Measurements from ENCODE around the gene ARHGEF2. TPM values are rescaled to one million over a fixed set of nuclear protein-coding genes. Genes with fewer than 3 reads are reported as not detected.
A peak's percentile ranks its signal among the peaks of the same experiment; 100 is the strongest.

The ARHGEF2 gene
- total RNA-seq, 1 experiment from 2014 or later: 90.1 TPM

- TF ChIP-seq SIN3A (IDR thresholded peaks at IDR 0.05; ENCODE audit: low read depth): no peak
- no peak for TF ChIP-seq YY1 (IDR thresholded peaks at IDR 0.05; ENCODE audit: extremely low read depth, insufficient replicate concordance, low read depth, low read length)
- TF ChIP-seq POLR2AphosphoS5 (IDR thresholded peaks at IDR 0.05; ENCODE audit: low read depth, low read length): no peak
- no peak for TF ChIP-seq EGR1 (IDR thresholded peaks at IDR 0.05; ENCODE audit: low read depth)
- no peak for TF ChIP-seq SRF (IDR thresholded peaks at IDR 0.05; ENCODE audit: low read depth)
- TF ChIP-seq CEBPB (IDR thresholded peaks at IDR 0.05; ENCODE audit: low read depth): no peak
- no peak for TF ChIP-seq RAD21 (IDR thresholded peaks at IDR 0.05; ENCODE audit: low read depth)
Measured at GRCh38 chr1:155933591-155934096, 44.7 kb downstream of the ARHGEF2 start (continued).

- Histone ChIP-seq H3K9ac (ENCODE audit: low read length) (no peak overlapping the region; the same call in 1 of the 2 replicates), H3K27me3 (ENCODE audit: insufficient read depth, low read length) (no peaks in the 10 kb centered on the region), H3K4me1 (ENCODE audit: control insufficient read depth in 1 of 2, insufficient read depth in 2 of 2, low read length in 2 of 2) (peaks cover 14 to 25% of the 10 kb centered on the region in 2 experiments; a peak in 3 of 4 replicates), H3K9me2 (ENCODE audit: insufficient read depth) (no peaks in the 10 kb centered on the region), H4K20me1 (ENCODE audit: insufficient read depth) (peaks cover 31% of the 10 kb centered on the region; the same call in 1 of the 2 replicates), H3K9me3 (ENCODE audit: control insufficient read depth in 1 of 2, insufficient read depth in 1 of 2, low read depth in 1 of 2, low read length in 2 of 2) (no peaks in the 10 kb centered on the region), H3K4me3 (replicated peaks in 1 of 2; ENCODE audit: low read depth in 1 of 2, low read length in 2 of 2) (peak overlapping the region; percentile 8 to 99; a peak in 2 of 4 replicates), H2AFZ (ENCODE audit: low read depth, low read length, poor library complexity, severe bottlenecking) (no peak overlapping the region), H3K36me3 (ENCODE audit: control insufficient read depth in 1 of 2, insufficient read depth in 2 of 2, low read length in 2 of 2) (peaks cover 44 to 57% of the 10 kb centered on the region in 2 experiments), H3K4me2 (ENCODE audit: low read length) (peak overlapping the region; percentile 88; the same call in 1 of the 2 replicates), H3K27ac (ENCODE audit: low read depth, low read length) (no peak overlapping the region), H3K79me2 (ENCODE audit: insufficient read depth, low read length) (peaks cover 67% of the 10 kb centered on the region)
- no peak for ATAC-seq
- POLR2A ChIA-PET: interaction anchor here (0.7 to 3.8 kb wide), 6 partner anchors 8 to 57 kb away, joined by 3 to 20 read pairs (median 4); no protein-coding TSS in a partner anchor
- intact Hi-C loops (cut with micrococcal nuclease): no loop called here
- RAD21 ChIA-PET (ENCODE audit: low non-redundant PET in 1 of 2, low total read pairs in 2 of 2, uncharacterized antibody in 2 of 2, unreplicated experiment in 2 of 2): no interaction called here
- no TSS peak for BruUV-seq (replicated peaks)
- no peak for DNase-seq (ENCODE audit: low read depth, low spot score)
- TF ChIP-seq TCF7L2 (IDR thresholded peaks at IDR 0.05; ENCODE audit: borderline replicate concordance, extremely low read depth, insufficient read depth, insufficient read length): no peak
- CTCF ChIA-PET: interaction anchor here (2.6 to 2.7 kb wide), 2 partner anchors 57 to 134 kb away, joined by 6 to 7 read pairs; no protein-coding TSS in a partner anchor
Measured at GRCh38 chr1:155932487-155932886, 45.9 kb downstream of the ARHGEF2 start.
